Measurements from ENCODE around the gene NF1.

GRCh38 chr17:31321481-31321880, 226.7 kb downstream of the NF1 start, which contains the start of gene EVI2A:
- TF ChIP-seq CTCF (IDR thresholded peaks at IDR 0.05; ENCODE audit: low read depth, low read length) (no peak), MYC (IDR thresholded peaks at IDR 0.05; ENCODE audit: low read depth, low read length) (peak; percentile 95)

Data from NB4 (cell line).